MV-4-11 (cell line): ENCODE results near the gene ELL2.

Experiments
- DNase-seq: peaks from one replicate; lab custom pipeline; 2025; lab: John Stamatoyannopoulos, UW

The ELL2 gene

DNA sequence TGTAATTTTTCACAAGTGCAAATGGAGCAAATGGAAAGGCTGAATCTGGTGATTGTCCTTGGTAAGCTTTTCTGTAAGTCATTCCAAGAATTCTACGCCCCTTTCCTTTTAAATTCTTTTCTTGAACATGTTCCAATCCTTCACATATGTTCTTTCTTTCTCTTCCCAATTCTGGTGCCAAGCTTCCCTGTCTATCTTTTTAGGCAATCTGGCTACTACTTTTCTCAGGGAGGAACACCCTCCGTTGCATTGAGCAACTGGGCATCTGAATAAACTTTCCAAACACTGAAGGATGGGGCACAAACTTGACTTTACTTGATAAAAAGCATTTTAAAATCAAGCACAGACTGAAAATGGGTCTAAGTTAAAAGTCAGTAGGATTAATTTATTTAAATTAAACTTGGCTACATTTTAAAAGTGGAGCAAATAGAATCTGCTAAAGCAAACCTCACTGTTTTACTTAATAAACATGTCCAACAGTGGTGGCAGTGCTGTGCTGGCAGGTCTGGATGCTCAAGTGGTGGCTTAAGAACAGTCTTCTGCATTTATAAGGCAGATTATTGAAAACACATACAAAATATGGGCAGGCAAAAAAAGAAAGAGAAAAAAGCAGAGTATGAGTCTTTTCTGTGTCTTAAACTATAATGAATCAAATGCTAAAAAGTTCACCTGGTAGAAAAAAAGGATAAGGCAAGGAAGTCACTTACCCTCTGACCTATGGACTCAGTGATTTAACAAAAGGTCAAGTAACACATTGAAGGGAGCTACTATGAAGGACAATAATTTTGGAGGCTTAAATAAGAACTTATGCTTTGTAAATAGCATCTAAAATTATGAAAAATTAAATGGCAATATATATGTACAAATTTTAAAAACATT, 5.4 kb downstream of the ELL2 start:
- no peak for DNase-seq

GRCh38 chr5:95954716-95955115, 6.9 kb downstream of the ELL2 start:
- DNase-seq = no peak

DNA sequence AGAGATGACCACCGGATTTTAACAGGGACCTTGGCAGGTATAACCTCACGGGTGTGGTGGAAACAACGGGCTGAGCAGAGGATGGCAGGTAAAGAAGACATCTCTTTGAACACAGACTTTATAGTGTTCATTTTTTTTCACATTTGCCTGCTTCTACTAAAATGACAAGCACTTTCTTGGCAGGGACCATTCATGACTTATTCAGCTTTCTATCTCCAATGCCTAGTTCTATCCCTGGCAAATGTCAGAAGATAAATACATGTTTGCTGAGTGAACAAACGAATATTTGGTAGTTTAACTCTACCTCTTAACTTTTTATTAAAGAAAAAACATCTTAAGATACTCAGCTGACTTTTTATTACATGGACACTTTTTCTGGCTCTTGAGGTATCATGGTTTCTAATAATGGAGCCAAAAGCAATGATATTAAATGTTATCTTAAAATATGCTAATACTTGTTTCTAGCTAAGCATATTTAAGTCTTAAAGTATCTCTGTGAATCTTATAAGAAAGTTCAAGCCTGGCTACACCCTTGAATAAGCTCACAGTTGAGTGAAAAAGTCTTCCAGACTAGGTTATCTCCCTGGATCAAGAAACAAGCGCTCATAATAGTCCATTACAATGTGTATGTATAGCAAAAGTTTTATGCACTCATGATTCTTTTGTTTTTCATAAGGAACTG, 8.5 kb downstream of the ELL2 start:
- DNase-seq = no peak

- no peak for DNase-seq
Observed at GRCh38 chr5:95951916-95952315, 9.7 kb downstream of the ELL2 start.

DNA sequence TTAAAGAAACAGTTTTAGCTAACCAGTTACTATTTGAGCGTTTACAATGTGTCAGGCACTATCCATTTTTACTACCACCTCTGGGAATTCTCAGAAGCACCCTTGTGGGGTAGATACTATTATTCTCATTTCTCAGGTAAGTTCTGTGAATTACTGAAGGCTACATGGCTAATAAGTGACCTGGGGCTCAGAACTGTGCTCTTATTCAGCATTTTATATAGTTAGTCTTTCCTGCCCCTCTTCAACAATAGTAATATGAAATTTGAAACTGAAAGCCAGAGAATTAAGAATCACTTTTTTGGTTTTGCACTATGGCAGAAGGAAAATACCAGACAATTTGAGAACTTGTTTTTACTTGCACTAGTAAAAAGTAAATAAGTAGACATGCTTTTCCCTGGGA, 11.8 kb downstream of the ELL2 start:
- no peak for DNase-seq

- DNase-seq = no peak
Observed at GRCh38 chr5:95948631-95949030, 13.0 kb downstream of the ELL2 start.

DNA sequence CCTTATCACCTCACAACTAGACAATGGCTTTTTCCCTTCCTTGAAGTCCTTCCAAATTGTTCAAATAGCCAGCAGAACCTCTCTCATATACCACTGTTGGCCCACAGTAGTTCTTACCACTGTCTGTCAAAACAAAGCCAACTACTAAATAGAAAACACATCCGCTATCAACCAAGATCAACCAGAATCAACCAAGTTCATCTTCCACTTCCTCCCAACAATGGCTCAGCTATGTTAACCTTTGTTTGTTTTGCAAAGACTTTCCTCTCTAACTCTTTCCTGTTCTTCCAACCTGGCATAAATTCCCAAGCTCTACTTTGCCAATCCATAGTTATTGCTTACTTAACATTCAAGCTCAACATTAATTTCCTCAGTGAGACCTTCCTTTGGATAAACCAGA, 15.2 kb downstream of the ELL2 start:
- DNase-seq = no peak

DNA sequence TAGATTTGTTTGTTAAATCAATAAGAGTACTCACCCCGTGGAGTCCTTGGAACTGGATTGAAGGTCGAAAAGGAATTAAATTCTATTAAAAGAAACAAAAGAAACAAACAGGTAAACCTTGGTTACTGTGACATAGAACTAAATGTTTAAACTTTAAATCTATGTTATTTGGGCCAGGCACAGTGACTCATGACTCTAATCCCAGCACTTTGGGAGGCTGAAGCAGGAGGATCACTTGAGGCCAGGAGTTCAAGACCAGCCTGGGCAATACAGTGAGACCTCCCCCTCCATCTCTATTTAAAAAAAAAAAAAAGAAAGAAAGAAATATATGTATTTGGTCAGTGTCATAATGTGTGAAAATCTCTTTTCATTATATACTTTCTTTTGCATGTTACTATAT, 18.7 kb downstream of the ELL2 start:
- no peak for DNase-seq

GRCh38 chr5:95942414-95942813, 19.2 kb downstream of the ELL2 start:
- DNase-seq = no peak

GRCh38 chr5:95941756-95942155, 19.9 kb downstream of the ELL2 start:
- no peak for DNase-seq

DNA sequence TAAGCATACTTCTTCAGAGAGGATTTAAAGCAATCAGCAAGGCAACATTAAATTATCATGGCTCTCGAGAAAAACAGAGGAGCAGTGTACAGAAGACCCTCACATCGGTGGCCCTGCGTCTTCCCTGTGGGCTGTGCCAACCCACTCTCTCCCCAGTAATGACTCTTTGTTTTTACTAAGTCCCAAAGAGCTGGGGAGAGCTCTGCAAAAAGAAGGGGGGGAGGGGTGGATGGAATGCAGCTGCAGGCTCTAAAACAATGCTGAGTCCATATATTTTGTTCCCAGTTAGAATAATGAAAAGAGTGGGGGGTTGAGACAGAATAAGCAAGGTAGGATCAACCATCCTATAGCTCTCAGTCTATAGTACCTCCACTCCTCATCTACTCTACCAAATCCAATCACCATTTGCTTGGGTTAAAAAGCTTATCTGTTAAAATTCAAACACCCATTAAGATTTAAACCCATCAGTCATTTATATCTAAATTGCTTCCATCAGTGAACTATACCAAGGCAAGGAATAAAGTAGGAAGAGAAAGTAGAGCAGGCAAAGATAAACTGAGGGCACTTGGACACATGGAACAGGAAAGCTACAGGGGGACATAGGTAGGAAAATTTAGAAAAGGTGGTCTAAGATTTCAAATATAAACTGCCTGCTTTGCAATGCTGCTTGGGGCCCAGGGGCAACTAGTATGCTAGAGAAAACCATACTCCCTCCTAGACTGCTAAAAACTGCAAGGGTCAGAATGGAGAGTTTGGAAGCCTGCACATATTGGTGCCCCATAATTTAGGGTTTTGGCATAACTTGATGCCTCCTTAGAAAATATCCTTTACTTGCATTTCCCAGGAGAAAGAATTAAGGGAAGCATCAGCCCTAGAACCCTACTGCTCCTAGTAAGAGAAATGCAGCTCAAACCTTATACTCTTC, 20.6 kb downstream of the ELL2 start:
- no peak for DNase-seq

GRCh38 chr5:95939465-95939864, 22.2 kb downstream of the ELL2 start:
- DNase-seq = no peak

GRCh38 chr5:95938766-95939165, 22.9 kb downstream of the ELL2 start:
- no peak for DNase-seq

DNA sequence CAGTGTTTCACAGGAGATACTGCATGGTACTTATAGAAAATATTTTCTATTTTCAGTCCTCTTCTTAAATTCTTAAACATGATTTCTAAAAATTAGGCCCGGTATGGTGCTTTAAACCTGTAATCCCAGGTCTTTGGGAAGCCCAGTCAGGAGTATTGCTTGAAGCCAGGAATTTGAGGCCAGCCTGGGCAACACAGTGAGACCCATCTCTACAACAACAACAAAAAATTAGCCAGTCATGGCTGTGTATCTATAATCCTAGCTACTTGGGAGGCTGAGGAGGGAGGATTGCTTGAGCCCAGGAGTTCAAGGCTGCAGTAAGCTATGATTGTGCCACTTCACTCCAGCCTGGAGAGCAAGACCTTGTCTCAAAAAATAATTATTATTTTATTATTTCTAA, 23.3 kb downstream of the ELL2 start:
- no peak for DNase-seq

DNA sequence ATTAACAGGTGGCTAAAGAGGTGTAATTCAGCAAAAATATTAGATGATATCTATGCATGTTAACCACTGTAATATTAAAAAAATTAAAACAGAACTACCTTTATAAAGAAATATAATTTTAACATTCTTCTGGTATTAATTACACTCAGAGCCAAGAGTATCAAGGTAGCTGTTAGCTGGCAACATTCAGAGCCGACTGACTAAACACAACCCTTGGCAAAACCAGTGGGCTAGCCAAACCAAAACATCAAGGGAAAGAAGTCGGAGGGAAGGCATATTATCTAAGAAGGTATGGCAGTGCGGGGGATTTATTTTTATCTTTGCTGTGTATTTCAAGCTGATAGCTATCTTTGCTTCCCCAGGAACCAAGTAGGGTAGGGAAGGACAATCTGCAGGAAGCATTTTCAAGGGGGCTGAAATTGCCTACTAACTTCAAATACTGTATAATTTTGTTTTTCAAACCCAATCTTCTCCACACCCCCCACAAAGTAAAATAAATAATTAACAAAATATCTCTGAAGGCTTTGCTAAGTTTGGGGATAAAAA, 24.0 kb downstream of the ELL2 start:
- DNase-seq = no peak

GRCh38 chr5:95936812-95937397, 24.7 kb downstream of the ELL2 start:
- DNase-seq = no peak

DNA sequence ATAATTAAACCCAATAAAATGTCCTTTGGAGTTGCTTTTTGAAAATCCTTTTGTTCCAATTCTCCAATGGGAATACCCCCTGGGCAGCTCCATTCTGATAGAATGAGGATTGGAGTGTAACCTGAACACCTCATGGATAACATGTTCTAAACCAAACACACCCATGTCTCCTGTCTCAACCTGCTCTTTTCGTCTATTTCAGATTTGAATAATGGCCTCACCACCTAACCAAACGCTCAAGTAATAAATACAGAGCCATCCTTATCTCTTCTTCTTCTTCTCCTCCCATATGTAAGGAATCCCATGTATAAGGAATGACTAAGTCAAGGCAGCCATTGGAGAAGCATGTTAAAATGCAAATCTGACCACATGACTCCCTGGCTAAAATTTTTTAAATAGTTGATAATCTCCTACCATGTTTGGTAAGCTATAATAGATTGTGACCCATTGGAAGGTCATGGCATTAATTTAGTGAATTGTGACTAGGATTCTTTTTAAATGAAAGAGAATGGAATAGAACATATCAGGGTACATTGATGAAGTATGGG, 26.0 kb downstream of the ELL2 start:
- DNase-seq = no peak

DNA sequence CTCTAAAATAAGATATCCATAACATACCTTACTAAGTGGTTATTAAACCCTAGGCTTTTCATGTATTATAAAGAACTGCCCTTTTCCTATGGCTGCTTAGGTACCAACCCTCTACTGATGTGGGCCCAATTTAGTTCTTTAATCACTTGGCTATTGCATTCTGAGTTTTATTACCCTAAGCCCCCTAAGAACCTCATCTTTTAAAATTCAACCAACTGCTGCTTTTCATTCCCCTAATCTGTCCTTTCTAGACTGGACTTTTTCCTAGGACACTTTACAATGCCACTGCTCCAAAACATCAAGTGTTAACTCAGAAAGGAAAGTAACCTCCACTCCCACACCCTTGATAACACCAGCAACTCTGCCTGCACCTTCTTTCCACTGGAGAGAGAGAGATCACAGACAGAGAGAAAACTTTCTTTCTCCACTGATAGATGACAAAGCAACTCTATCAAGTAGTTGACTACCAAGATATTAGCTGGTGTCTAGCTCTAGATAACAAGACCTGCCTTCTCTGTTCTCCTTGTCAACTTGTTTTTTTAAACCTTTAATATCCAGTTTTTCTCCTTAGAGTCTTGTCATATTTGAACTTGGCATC, 27.3 kb downstream of the ELL2 start:
- DNase-seq = no peak

DNA sequence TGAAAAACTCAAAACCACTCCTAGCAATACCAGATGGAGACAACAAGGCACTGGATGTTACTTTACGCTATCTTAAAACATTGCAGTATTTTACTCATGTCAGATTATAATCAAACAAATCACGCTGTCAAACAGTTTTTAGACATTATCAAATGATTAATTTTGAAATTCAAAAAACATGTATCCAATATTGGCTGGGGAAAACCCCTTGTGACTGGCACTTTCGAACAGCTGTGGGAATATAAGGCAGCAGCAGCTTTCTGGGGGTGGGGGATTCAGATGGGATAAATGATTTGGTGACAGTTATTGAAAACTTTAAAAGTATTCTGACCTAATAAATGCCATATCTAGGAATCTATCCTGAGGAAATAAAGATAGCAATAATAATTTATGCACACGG, 28.7 kb downstream of the ELL2 start:
- no peak for DNase-seq

GRCh38 chr5:95931079-95931833, 30.4 kb downstream of the ELL2 start:
- DNase-seq = no peak
